ENCODE results near the gene PCCA. TPM values are rescaled to one million over a fixed set of nuclear protein-coding genes. Genes with fewer than 3 reads are reported as not detected.

Gene PCCA
- total and polyA plus RNA-seq, 2 donors (not counting 3 experiments of a cell fraction or from before 2014, with no cell fraction given), result 5.7 to 20.2 TPM

DNA sequence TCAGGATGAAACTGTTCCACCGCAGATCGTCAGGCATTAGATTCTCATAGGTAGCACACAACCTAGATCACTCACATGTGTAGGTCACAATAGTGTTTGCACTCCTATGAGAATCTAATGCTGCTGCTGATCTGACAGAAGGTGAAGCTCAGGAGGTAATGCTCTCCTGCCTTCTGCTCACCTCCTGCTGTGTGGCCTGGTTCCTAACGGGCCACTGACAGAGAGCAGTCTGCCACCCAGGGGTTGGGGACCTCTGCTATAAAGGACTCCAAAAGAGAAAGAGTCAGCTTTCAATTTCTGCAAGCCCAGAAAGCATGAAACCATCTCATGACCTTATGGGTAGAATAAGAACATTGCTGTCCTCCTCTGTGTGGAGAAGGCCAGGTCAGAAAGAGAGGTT, 43.5 kb upstream of the PCCA start:
- POLR2A ChIA-PET, result no interaction called here
- no TSS peak for BruUV-seq (replicated peaks)
- intact Hi-C loops (cut with micrococcal nuclease) (loop anchor here (10.0 kb wide), 1 partner anchor 469 kb away; no protein-coding TSS in a partner anchor), dilution Hi-C loops (cut with MboI; ENCODE audit: extremely low pct_ligation_motif_present, low sequenced_read_pairs) (no loop called here)
- Histone ChIP-seq H4K20me1 (replicated peaks; ENCODE audit: control insufficient read depth, extremely low read depth, insufficient read depth, low read length) (no peaks in the 10 kb centered on the region), H2AFZ (ENCODE audit: low read depth, low read length) (no peak overlapping the region), H3K79me2 (ENCODE audit: control insufficient read depth, insufficient read depth, low read length) (no peaks in the 10 kb centered on the region), H3K9me3 (replicated peaks; ENCODE audit: control insufficient read depth, insufficient read depth, low read length) (no peaks in the 10 kb centered on the region), H3K4me2 (ENCODE audit: insufficient read depth, low read length) (no peak overlapping the region), H3K27me3 (ENCODE audit: control insufficient read depth in 2 of 2, insufficient read depth in 2 of 2, low read length in 2 of 2) (no peaks in the 10 kb centered on the region), H3K9me1 (replicated peaks; ENCODE audit: control insufficient read depth, extremely low read depth, insufficient read depth, low read length) (no peaks in the 10 kb centered on the region), H3K4me1 (ENCODE audit: control insufficient read depth, extremely low read depth, insufficient read depth, low read length) (no peaks in the 10 kb centered on the region), H3K27ac (ENCODE audit: insufficient read depth, low read depth, low read length) (no peak overlapping the region), H3K4me3 (replicated peaks in 1 of 3; ENCODE audit: insufficient read depth in 1 of 3, low read depth in 1 of 3, low read length in 3 of 3) (no peak overlapping the region), H3K36me3 (ENCODE audit: control insufficient read depth in 2 of 2, extremely low read depth in 1 of 2, insufficient read depth in 2 of 2, low read length in 2 of 2) (no peaks in the 10 kb centered on the region), H3K9ac (replicated peaks; ENCODE audit: extremely low read depth, insufficient read depth, low read length) (no peak overlapping the region)
- DNase-seq (ENCODE audit: low read depth, low spot score) (no peak), FAIRE-seq (no peak)
- CTCF ChIA-PET, result interaction anchor here (0.9 kb wide), 1 partner anchor 190 kb away, joined by 3 read pairs; no protein-coding TSS in a partner anchor
- TF ChIP-seq MYC (IDR thresholded peaks at IDR 0.05; ENCODE audit: low read depth, low read length), result no peak
- TF ChIP-seq, protein P1, sequence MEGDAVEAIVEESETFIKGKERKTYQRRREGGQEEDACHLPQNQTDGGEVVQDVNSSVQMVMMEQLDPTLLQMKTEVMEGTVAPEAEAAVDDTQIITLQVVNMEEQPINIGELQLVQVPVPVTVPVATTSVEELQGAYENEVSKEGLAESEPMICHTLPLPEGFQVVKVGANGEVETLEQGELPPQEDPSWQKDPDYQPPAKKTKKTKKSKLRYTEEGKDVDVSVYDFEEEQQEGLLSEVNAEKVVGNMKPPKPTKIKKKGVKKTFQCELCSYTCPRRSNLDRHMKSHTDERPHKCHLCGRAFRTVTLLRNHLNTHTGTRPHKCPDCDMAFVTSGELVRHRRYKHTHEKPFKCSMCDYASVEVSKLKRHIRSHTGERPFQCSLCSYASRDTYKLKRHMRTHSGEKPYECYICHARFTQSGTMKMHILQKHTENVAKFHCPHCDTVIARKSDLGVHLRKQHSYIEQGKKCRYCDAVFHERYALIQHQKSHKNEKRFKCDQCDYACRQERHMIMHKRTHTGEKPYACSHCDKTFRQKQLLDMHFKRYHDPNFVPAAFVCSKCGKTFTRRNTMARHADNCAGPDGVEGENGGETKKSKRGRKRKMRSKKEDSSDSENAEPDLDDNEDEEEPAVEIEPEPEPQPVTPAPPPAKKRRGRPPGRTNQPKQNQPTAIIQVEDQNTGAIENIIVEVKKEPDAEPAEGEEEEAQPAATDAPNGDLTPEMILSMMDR (IDR thresholded peaks at IDR 0.05; ENCODE audit: extremely low read depth in 1 of 2, insufficient read depth in 1 of 2, low read depth in 1 of 2, low read length in 2 of 2), result no peak
- TF ChIP-seq JUN (IDR thresholded peaks at IDR 0.05; ENCODE audit: borderline replicate concordance, insufficient read depth, insufficient read length, low read depth), result no peak
- no peak for TF ChIP-seq FOS (IDR thresholded peaks at IDR 0.05; ENCODE audit: borderline replicate concordance, insufficient read depth, low read length)
- no peak for TF ChIP-seq GATA2 (IDR thresholded peaks at IDR 0.05; ENCODE audit: insufficient read depth, insufficient read length, low read depth, low read length)
- TF ChIP-seq EZH2 (IDR thresholded peaks at IDR 0.05; ENCODE audit: borderline replicate concordance, low read depth, low read length, severe bottlenecking), result no peak
- no peak for TF ChIP-seq POLR2A (IDR thresholded peaks at IDR 0.05; ENCODE audit: low read depth, low read length)
- TF ChIP-seq, protein P2, sequence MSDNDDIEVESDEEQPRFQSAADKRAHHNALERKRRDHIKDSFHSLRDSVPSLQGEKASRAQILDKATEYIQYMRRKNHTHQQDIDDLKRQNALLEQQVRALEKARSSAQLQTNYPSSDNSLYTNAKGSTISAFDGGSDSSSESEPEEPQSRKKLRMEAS (IDR thresholded peaks at IDR 0.05; ENCODE audit: insufficient read depth, insufficient read length), result no peak
- no peak for TF ChIP-seq POLR2AphosphoS5 (IDR thresholded peaks at IDR 0.05; ENCODE audit: insufficient read depth, low read depth, low read length)
